SU-DHL-6 (cell line): ENCODE results near the gene BAMBI.

Experiments used
- H2AFZ ChIP-seq: fragments of 200-600 bp; sonication (generic); 2 replicates; pipeline ENCODE4 v1.6.1; 2014; ENCODE audit warnings: low read depth, mild to moderate bottlenecking, moderate library complexity, mixed read lengths, antibody characterized with exemption, low read length; ENCODE audit not compliant: severe bottlenecking
- H3F3A ChIP-seq: fragments of 200-600 bp; shearing (Covaris generic); 2 replicates; pipeline ENCODE4 v1.6.0; 2016; ENCODE audit warnings: antibody characterized with exemption, mild to moderate bottlenecking; ENCODE audit not compliant: insufficient read depth
- H3K27ac ChIP-seq: fragments of 200-600 bp; sonication (generic); 2 replicates; pipeline ENCODE4 v1.5.1; 2016; ENCODE audit warnings: low read depth, mild to moderate bottlenecking, low read length, moderate library complexity, mixed read lengths
- H3K27me3 ChIP-seq: fragments of 200-600 bp; sonication (generic), shearing (Covaris generic); 2 replicates; pipeline ENCODE4 v1.6.0; 2014; ENCODE audit warnings: mild to moderate bottlenecking, low read length
- H3K36me3 ChIP-seq: fragments of 200-600 bp; sonication (generic); 2 replicates; pipeline ENCODE4 v1.6.1; 2014; ENCODE audit warnings: mild to moderate bottlenecking, low read length, mixed read lengths
- H3K4me2 ChIP-seq: fragments of 300-600, 200-600 bp; shearing (Covaris generic), sonication (generic); 2 replicates; pipeline ENCODE4 v1.6.0; 2014; ENCODE audit warnings: low read length, low read depth, mild to moderate bottlenecking; ENCODE audit not compliant: poor library complexity, severe bottlenecking
- H3K4me3 ChIP-seq: fragments of 200-600 bp; sonication (generic); 2 replicates; pipeline ENCODE4 v1.5.1; 2014; ENCODE audit warnings: antibody characterized with exemption, low read length, mild to moderate bottlenecking, mixed read lengths; ENCODE audit not compliant: insufficient read depth, poor library complexity, severe bottlenecking
- H3K79me2 ChIP-seq: fragments of 200-600 bp; sonication (generic); 2 replicates; pipeline ENCODE4 v1.6.1; 2014; ENCODE audit warnings: mild to moderate bottlenecking, low read length, moderate library complexity; ENCODE audit not compliant: insufficient read depth
- H3K9ac ChIP-seq: fragments of 200-600 bp; sonication (generic); 2 replicates; pipeline ENCODE4 v1.7.0; 2014; ENCODE audit warnings: mild to moderate bottlenecking, low read length
- H3K9me2 ChIP-seq: fragments of 200-600 bp; sonication (generic); replicated peaks from 2 replicates; pipeline ENCODE4 v1.6.1; 2014; ENCODE audit warnings: low read length; ENCODE audit not compliant: insufficient read depth
- H3K9me3 ChIP-seq: fragments of 200-600 bp; sonication (generic); 2 replicates; pipeline ENCODE4 v1.6.1; 2014; ENCODE audit warnings: low read length, mixed read lengths; ENCODE audit not compliant: insufficient read depth
- H4K20me1 ChIP-seq: fragments of 200-600 bp; sonication (generic); 2 replicates; pipeline ENCODE4 v1.6.1; 2014; ENCODE audit warnings: low read depth, mild to moderate bottlenecking, antibody characterized with exemption, low read length, moderate library complexity, mixed read lengths
- EZH2phosphoT487 ChIP-seq: fragments of 200-600 bp; sonication (generic), shearing (Covaris generic); conservative IDR thresholded peaks from 2 replicates; pipeline ENCODE4 v1.6.1; 2018; ENCODE audit warnings: mild to moderate bottlenecking, antibody characterized with exemption, low read length, moderate library complexity, mixed read lengths
- TF ChIP-seq, protein P1 (sequence below): fragments of 200-600 bp; sonication (generic); IDR thresholded peaks from one replicate; pipeline ENCODE4 v1.5.1; 2017; ENCODE audit warnings: antibody characterized with exemption, mild to moderate bottlenecking, low read length, moderate library complexity; ENCODE audit not compliant: insufficient read depth, poor library complexity, severe bottlenecking

Gene BAMBI

DNA sequence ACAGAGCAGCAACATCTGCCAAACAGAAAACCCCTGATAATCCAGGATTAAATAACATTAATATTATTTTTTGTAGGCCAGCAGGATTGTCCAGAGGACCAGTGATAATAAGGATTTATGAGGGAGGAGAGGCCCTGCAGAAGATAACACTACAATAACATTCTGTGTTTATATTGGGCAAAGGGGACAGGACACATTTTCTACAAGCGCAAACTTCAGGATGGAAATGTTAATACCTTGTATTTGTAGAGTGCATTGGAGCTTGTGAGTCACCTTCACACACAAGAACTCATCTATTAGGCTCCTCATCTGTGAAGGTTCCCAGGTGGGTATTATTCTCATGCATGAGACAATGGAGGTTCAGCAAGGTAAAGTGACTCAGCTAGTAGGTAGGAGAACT, 51.0 kb downstream of the BAMBI start:
- no peaks in the 10 kb centered on the region for H3K27me3 ChIP-seq
- H3K9ac ChIP-seq = no peak overlapping the region
- no peaks in the 10 kb centered on the region for H3K79me2 ChIP-seq
- no peaks in the 10 kb centered on the region for H3K9me3 ChIP-seq
- no peaks in the 10 kb centered on the region for H4K20me1 ChIP-seq
- no peak overlapping the region for H2AFZ ChIP-seq
- TF ChIP-seq, protein P1, sequence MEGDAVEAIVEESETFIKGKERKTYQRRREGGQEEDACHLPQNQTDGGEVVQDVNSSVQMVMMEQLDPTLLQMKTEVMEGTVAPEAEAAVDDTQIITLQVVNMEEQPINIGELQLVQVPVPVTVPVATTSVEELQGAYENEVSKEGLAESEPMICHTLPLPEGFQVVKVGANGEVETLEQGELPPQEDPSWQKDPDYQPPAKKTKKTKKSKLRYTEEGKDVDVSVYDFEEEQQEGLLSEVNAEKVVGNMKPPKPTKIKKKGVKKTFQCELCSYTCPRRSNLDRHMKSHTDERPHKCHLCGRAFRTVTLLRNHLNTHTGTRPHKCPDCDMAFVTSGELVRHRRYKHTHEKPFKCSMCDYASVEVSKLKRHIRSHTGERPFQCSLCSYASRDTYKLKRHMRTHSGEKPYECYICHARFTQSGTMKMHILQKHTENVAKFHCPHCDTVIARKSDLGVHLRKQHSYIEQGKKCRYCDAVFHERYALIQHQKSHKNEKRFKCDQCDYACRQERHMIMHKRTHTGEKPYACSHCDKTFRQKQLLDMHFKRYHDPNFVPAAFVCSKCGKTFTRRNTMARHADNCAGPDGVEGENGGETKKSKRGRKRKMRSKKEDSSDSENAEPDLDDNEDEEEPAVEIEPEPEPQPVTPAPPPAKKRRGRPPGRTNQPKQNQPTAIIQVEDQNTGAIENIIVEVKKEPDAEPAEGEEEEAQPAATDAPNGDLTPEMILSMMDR = no peak
- no peak for TF ChIP-seq EZH2phosphoT487
- H3F3A ChIP-seq = no peaks in the 10 kb centered on the region
- no peak overlapping the region for H3K27ac ChIP-seq
- H3K4me2 ChIP-seq = no peak overlapping the region
- no peaks in the 10 kb centered on the region for H3K9me2 ChIP-seq
- no peaks in the 10 kb centered on the region for H3K36me3 ChIP-seq
- H3K4me3 ChIP-seq = no peak overlapping the region

GRCh38 chr10:28730031-28730778, 52.9 kb downstream of the BAMBI start:
- H3K9me2 ChIP-seq = no peaks in the 10 kb centered on the region
- no peak overlapping the region for H3K4me2 ChIP-seq
- TF ChIP-seq, protein P1 = no peak
- no peak for TF ChIP-seq EZH2phosphoT487
- no peak overlapping the region for H2AFZ ChIP-seq
- H3K27ac ChIP-seq = no peak overlapping the region
- no peak overlapping the region for H3K9ac ChIP-seq
- no peak overlapping the region for H3K4me3 ChIP-seq
- H3F3A ChIP-seq = no peaks in the 10 kb centered on the region
- H3K36me3 ChIP-seq = no peaks in the 10 kb centered on the region
- no peaks in the 10 kb centered on the region for H3K9me3 ChIP-seq
- H3K79me2 ChIP-seq = no peaks in the 10 kb centered on the region
- no peaks in the 10 kb centered on the region for H4K20me1 ChIP-seq
- H3K27me3 ChIP-seq = no peaks in the 10 kb centered on the region

- TF ChIP-seq EZH2phosphoT487 = no peak
- TF ChIP-seq, protein P1 = no peak
- no peak overlapping the region for H3K4me3 ChIP-seq
- H3K9me3 ChIP-seq = no peaks in the 10 kb centered on the region
- H3K27me3 ChIP-seq = no peaks in the 10 kb centered on the region
- no peak overlapping the region for H3K4me2 ChIP-seq
- no peak overlapping the region for H2AFZ ChIP-seq
- H3K9ac ChIP-seq = no peak overlapping the region
- H4K20me1 ChIP-seq = no peaks in the 10 kb centered on the region
- H3K9me2 ChIP-seq = no peaks in the 10 kb centered on the region
- no peak overlapping the region for H3K27ac ChIP-seq
- H3K79me2 ChIP-seq = no peaks in the 10 kb centered on the region
- no peaks in the 10 kb centered on the region for H3F3A ChIP-seq
- no peaks in the 10 kb centered on the region for H3K36me3 ChIP-seq
Measured at GRCh38 chr10:28732091-28732490, 54.8 kb downstream of the BAMBI start.
